OCI-LY3 (cell line): ENCODE results near the gene COL5A3.

Experiments used
- H2AFZ ChIP-seq: fragments of 200-600, 300-600 bp; shearing (Covaris generic); 2 replicates; pipeline ENCODE4 v1.6.0; 2014; ENCODE audit warnings: antibody characterized with exemption, low read depth, low read length
- H3K27ac ChIP-seq: fragments of 200-600, 300-600 bp; sonication (generic); 2 replicates; pipeline ENCODE4 v1.5.1; 2014; ENCODE audit warnings: mild to moderate bottlenecking, low read length, moderate library complexity, mixed read lengths
- H3K27me3 ChIP-seq: fragments of 200-600, 300-600 bp; sonication (generic); 2 replicates; pipeline ENCODE4 v1.6.1; 2014; ENCODE audit warnings: low read depth, low read length, mixed read lengths
- H3K36me3 ChIP-seq: fragments of 200-600, 300-600 bp; sonication (generic); replicated peaks from 2 replicates; pipeline ENCODE3; 2014; ENCODE audit warnings: low read depth, low read length, mixed read lengths
- H3K4me1 ChIP-seq: fragments of 300-600, 200-600 bp; sonication (generic); 2 replicates; pipeline ENCODE4 v1.6.1; 2014; ENCODE audit warnings: low read length, mixed read lengths
- H3K4me2 ChIP-seq: fragments of 200-600, 300-600 bp; sonication (generic); 2 replicates; pipeline ENCODE4 v1.6.1; 2014; ENCODE audit warnings: low read length, mixed read lengths
- H3K4me3 ChIP-seq: fragments of 300-600, 200-600 bp; sonication (generic); 2 replicates; pipeline ENCODE4 v1.5.1; 2014; ENCODE audit warnings: antibody characterized with exemption, mild to moderate bottlenecking, low read length, moderate library complexity
- H3K79me2 ChIP-seq: fragments of 300-600, 200-600 bp; shearing (Covaris generic); 2 replicates; pipeline ENCODE4 v1.6.1; 2014; ENCODE audit warnings: mild to moderate bottlenecking, low read length, mixed read lengths
- H3K9ac ChIP-seq: fragments of 300-600, 200-600 bp; shearing (Covaris generic); 2 replicates; pipeline ENCODE4 v1.6.0; 2014; ENCODE audit warnings: mild to moderate bottlenecking, low read length, moderate library complexity
- H3K9me3 ChIP-seq: fragments of 200-600, 300-600 bp; shearing (Covaris generic); 2 replicates; pipeline ENCODE4 v1.6.1; 2014; ENCODE audit warnings: low read length, mixed read lengths; ENCODE audit not compliant: insufficient read depth
- H4K20me1 ChIP-seq: fragments of 200-600, 300-600 bp; sonication (generic); 2 replicates; pipeline ENCODE4 v1.6.1; 2016; ENCODE audit warnings: low read length, mixed read lengths; ENCODE audit not compliant: insufficient read depth
- EZH2phosphoT487 ChIP-seq: fragments of 200-600 bp; shearing (Covaris generic); IDR thresholded peaks from 2 replicates; pipeline ENCODE4 v1.6.1; 2018; ENCODE audit warnings: antibody characterized with exemption, mixed run types, low read depth
- TF ChIP-seq, protein P1 (sequence below): fragments of 200-600, 300-600 bp; sonication (generic); IDR thresholded peaks from 2 replicates; pipeline ENCODE4 v1.5.1; 2014; ENCODE audit warnings: antibody characterized with exemption, low read length, low read depth

COL5A3 gene

DNA sequence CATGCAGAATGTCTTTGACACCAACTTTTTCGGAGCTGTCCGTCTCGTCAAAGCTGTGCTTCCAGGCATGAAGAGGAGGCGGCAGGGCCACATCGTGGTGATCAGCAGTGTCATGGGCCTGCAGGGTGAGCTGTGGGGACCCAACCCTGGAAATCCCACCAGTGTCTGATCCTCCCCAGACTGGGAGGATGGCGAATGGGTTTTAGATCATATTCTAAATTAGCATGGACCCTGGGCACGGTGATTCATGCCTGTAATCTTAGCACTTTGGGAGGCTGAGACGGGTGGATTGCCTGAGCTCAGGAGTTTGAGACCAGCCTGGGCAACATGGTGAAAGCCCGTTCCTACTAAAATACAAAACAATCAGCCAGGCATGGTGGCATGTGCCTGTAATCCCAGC is 8.5 kb upstream of the COL5A3 start:
- no peaks in the 10 kb centered on the region for H3K79me2 ChIP-seq
- no peak overlapping the region for H3K4me3 ChIP-seq
- no peak overlapping the region for H3K27ac ChIP-seq
- H3K27me3 ChIP-seq = peaks cover 5% of the 10 kb centered on the region
- H3K9me3 ChIP-seq = no peaks in the 10 kb centered on the region
- H3K36me3 ChIP-seq = no peaks in the 10 kb centered on the region
- H2AFZ ChIP-seq = no peak overlapping the region
- no peak overlapping the region for H3K4me2 ChIP-seq
- TF ChIP-seq, protein P1, sequence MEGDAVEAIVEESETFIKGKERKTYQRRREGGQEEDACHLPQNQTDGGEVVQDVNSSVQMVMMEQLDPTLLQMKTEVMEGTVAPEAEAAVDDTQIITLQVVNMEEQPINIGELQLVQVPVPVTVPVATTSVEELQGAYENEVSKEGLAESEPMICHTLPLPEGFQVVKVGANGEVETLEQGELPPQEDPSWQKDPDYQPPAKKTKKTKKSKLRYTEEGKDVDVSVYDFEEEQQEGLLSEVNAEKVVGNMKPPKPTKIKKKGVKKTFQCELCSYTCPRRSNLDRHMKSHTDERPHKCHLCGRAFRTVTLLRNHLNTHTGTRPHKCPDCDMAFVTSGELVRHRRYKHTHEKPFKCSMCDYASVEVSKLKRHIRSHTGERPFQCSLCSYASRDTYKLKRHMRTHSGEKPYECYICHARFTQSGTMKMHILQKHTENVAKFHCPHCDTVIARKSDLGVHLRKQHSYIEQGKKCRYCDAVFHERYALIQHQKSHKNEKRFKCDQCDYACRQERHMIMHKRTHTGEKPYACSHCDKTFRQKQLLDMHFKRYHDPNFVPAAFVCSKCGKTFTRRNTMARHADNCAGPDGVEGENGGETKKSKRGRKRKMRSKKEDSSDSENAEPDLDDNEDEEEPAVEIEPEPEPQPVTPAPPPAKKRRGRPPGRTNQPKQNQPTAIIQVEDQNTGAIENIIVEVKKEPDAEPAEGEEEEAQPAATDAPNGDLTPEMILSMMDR = no peak
- TF ChIP-seq EZH2phosphoT487 = no peak
- no peaks in the 10 kb centered on the region for H3K4me1 ChIP-seq
- H4K20me1 ChIP-seq = no peaks in the 10 kb centered on the region
- no peak overlapping the region for H3K9ac ChIP-seq

DNA sequence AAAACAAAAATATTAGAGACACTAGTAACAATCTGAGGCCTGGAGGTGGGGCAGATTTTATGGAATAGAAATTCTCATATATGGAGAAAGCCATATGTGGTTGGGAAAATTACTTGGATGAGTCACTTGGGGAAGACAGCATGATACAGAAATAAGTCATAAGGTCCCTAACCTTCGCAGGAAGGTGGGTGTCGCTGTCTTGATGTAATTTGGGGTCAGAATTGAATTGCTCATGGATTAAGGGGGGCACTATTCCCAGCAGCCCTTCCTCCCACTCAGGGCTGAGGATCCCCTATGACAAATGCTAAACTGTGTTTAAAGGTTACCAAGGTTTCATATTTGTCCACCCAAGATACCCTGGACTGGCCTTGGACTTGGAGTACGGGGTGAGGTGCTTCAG is 8.0 kb upstream of the COL5A3 start:
- Histone ChIP-seq H3K36me3 (no peaks in the 10 kb centered on the region), H3K79me2 (no peaks in the 10 kb centered on the region), H3K9ac (no peak overlapping the region), H4K20me1 (no peaks in the 10 kb centered on the region), H3K9me3 (no peaks in the 10 kb centered on the region), H3K4me2 (no peak overlapping the region), H3K4me1 (no peaks in the 10 kb centered on the region), H3K27me3 (peaks cover 8% of the 10 kb centered on the region), H2AFZ (no peak overlapping the region), H3K4me3 (no peak overlapping the region), H3K27ac (no peak overlapping the region)
- no peak for TF ChIP-seq EZH2phosphoT487
- TF ChIP-seq, protein P1 = no peak

DNA sequence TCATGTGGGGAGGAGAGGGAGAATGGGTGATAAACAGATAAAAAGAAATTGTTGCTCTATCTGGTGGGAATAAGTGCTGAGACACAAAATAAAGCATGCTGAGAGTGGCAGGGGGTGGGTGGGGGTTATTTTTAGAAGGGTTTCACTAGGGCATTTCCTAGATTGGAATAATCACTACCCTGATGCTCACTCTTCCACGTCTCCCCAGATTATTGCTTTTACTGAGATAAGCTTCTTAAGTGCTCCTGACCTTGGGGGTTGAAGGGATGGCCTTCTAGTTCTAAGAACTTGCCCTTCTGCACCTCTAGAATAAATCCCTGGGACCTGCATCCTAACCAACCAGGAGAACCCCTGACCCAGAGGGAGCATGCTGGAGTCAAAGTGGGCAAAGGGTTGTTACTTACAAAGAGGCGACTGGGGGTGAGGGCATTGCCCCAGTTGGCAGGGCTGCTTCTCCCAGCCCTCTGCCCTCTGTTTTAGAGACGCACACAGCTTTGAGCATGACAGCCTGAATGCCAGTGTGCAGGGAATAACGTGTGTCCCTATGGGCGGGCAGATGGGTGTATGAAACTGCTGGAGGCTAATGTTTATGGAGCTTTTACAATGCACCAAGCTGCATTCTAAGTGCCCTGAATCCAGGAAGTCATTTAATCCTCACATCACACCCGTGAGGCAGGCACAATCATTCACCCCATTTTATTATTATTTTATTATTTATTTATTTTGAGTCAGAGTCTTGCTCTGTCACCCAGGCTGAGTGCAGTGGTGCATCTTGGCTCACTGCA is 3.7 kb upstream of the COL5A3 start:
- Histone ChIP-seq H3K9ac (no peak overlapping the region), H3K9me3 (no peaks in the 10 kb centered on the region), H3K79me2 (no peaks in the 10 kb centered on the region), H3K4me1 (no peaks in the 10 kb centered on the region), H2AFZ (no peak overlapping the region), H3K36me3 (no peaks in the 10 kb centered on the region), H4K20me1 (no peaks in the 10 kb centered on the region), H3K4me2 (no peak overlapping the region), H3K27me3 (peaks cover 11% of the 10 kb centered on the region), H3K4me3 (no peak overlapping the region), H3K27ac (no peak overlapping the region)
- TF ChIP-seq EZH2phosphoT487 = no peak
- TF ChIP-seq, protein P1 = no peak

DNA sequence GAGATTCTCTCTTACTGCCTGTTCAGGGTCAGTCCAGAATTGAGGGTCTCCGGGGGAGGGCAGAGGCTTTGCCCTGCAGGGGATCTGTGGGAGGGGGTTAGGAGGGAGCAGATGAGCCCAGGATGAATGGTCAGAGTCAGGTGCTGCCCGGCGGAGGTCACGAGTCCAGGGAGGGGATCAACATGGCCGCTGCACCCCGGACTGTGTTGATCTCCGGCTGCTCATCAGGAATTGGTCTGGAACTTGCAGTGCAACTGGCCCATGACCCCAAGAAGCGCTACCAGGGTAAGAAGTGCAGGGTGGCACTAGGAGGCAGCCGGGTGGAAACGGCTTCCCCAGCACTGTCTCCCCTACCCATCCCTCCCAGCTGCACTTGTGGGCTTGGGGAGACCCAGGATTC is 3.0 kb upstream of the COL5A3 start, which contains the start of gene RDH8:
RDH8 (plus strand) TSS at position 168 of the 400 bp plus-strand sequence; CDS start at position 183, 15 bp downstream.
- Histone ChIP-seq H2AFZ (no peak within 1 kb of the TSS), H3K4me3 (no peak within 1 kb of the TSS), H3K9me3 (no peaks in the 10 kb centered on the region), H3K9ac (no peak within 1 kb of the TSS), H3K36me3 (no peaks in the 10 kb centered on the region), H3K27ac (no peak within 1 kb of the TSS), H3K79me2 (no peaks in the 10 kb centered on the region), H3K4me1 (no peaks in the 10 kb centered on the region), H4K20me1 (no peaks in the 10 kb centered on the region), H3K4me2 (no peak within 1 kb of the TSS), H3K27me3 (peaks cover 17% of the 10 kb centered on the region)
- TF ChIP-seq, protein P1 = no peak
- TF ChIP-seq EZH2phosphoT487 = no peak
